CD14-positive monocyte (primary cell): ENCODE measurements around the gene FAXDC2. TPM values are rescaled to one million over a fixed set of nuclear protein-coding genes. Genes with fewer than 3 reads are reported as not detected.

Experiments used
- DNase-seq, 3 donors: peaks; one replicate each; pipeline ENCODE4 v3.0.0-alpha.2; 2011 to 2022
- H2AFZ ChIP-seq: 2 replicates; pipeline ENCODE4 v1.6.0; 2012; ENCODE audit warnings: mild to moderate bottlenecking, low read depth, low read length, inconsistent platforms; ENCODE audit not compliant: insufficient read depth, poor library complexity, severe bottlenecking
- H3K27ac ChIP-seq, 2 donors: 1 replicate in 1 of 2; 2 replicates in 1 of 2; pipeline ENCODE4 v1.5.1; 2012 to 2013; ENCODE audit warnings: low read length in 2 of 2, control low read depth in 1 of 2, inconsistent platforms in 1 of 2, low read depth in 1 of 2, mild to moderate bottlenecking in 1 of 2
- H3K27me3 ChIP-seq, 2 donors: one replicate each; pipeline versions ENCODE4 v1.6.0 to v1.6.1; 2011 to 2013; ENCODE audit warnings: low read length in 2 of 2; ENCODE audit not compliant: control insufficient read depth in 2 of 2, insufficient read depth in 2 of 2
- H3K36me3 ChIP-seq, 2 donors: replicated peaks in 1 of 2; 1 replicate in 1 of 2; 2 replicates in 1 of 2; pipeline versions ENCODE4 v1.5.1 to v1.6.1; 2012 to 2013; ENCODE audit warnings: low read length in 2 of 2, control low read depth in 1 of 2, inconsistent platforms in 1 of 2, mild to moderate bottlenecking in 1 of 2; ENCODE audit not compliant: insufficient read depth in 2 of 2, control insufficient read depth in 1 of 2
- H3K4me1 ChIP-seq, 2 donors: 1 replicate in 1 of 2; 2 replicates in 1 of 2; pipeline versions ENCODE4 v1.5.1 to v1.6.1; 2012 to 2013; ENCODE audit warnings: low read length in 2 of 2, control low read depth in 1 of 2, inconsistent platforms in 1 of 2, mild to moderate bottlenecking in 1 of 2, moderate library complexity in 1 of 2; ENCODE audit not compliant: insufficient read depth in 2 of 2, control insufficient read depth in 1 of 2
- H3K4me2 ChIP-seq: replicated peaks from 2 replicates; pipeline ENCODE3; 2012; ENCODE audit warnings: low read length, moderate library complexity, mild to moderate bottlenecking; ENCODE audit not compliant: poor library complexity, severe bottlenecking; ENCODE audit errors: extremely low read depth
- H3K4me3 ChIP-seq, 3 experiments: fragments of 200-600 bp in 1 of 3; sonication (generic) in 1 of 3; replicated peaks in 1 of 3; 1 replicate in 2 of 3; 2 replicates in 1 of 3; pipeline ENCODE4 v1.5.1; 2011 to 2013; ENCODE audit warnings: low read length in 3 of 3, mild to moderate bottlenecking in 3 of 3, control low read depth in 2 of 3, low read depth in 2 of 3, inconsistent platforms in 1 of 3, moderate library complexity in 1 of 3
- H3K79me2 ChIP-seq: 2 replicates; pipeline ENCODE4 v1.6.0; 2012; ENCODE audit warnings: mild to moderate bottlenecking, control low read depth, inconsistent platforms, low read length, moderate library complexity; ENCODE audit not compliant: insufficient read depth
- H3K9ac ChIP-seq: 2 replicates; pipeline ENCODE4 v1.6.0; 2017; ENCODE audit warnings: low read length, mild to moderate bottlenecking; ENCODE audit not compliant: insufficient read depth, poor library complexity, severe bottlenecking
- H3K9me3 ChIP-seq, 2 donors: replicated peaks in 1 of 2; 1 replicate in 1 of 2; 2 replicates in 1 of 2; pipeline versions ENCODE4 v1.5.1 to v1.6.1; 2012 to 2013; ENCODE audit warnings: low read length in 2 of 2, control low read depth in 1 of 2; ENCODE audit not compliant: control insufficient read depth in 1 of 2, insufficient read depth in 1 of 2
- H4K20me1 ChIP-seq: 2 replicates; pipeline ENCODE4 v1.6.0; 2012; ENCODE audit warnings: mild to moderate bottlenecking, low read length, control low read depth, moderate library complexity; ENCODE audit not compliant: insufficient read depth
- H3K27ac Mint-ChIP-seq, 7 donors: one replicate each; pipeline ENCODE4 v1.8.0; 2020; ENCODE audit warnings: mild to moderate bottlenecking in 7 of 7, mixed read lengths in 7 of 7, moderate library complexity in 6 of 7, inconsistent platforms in 2 of 7
- H3K27me3 Mint-ChIP-seq, 3 donors: one replicate each; pipeline ENCODE4 v1.8.0; 2021 to 2022; ENCODE audit warnings: low read depth in 3 of 3, mild to moderate bottlenecking in 3 of 3, mixed read lengths in 3 of 3, moderate library complexity in 3 of 3, inconsistent platforms in 1 of 3
- H3K36me3 Mint-ChIP-seq, 2 donors: one replicate each; pipeline ENCODE4 v1.8.0; 2020; ENCODE audit warnings: mixed read lengths in 2 of 2, inconsistent platforms in 1 of 2, mild to moderate bottlenecking in 1 of 2
- H3K4me1 Mint-ChIP-seq: one replicate; pipeline ENCODE4 v1.8.0; 2020; ENCODE audit warnings: mild to moderate bottlenecking, mixed read lengths
- H3K4me3 Mint-ChIP-seq, 2 donors: one replicate each; pipeline ENCODE4 v1.8.0; 2020; ENCODE audit warnings: mild to moderate bottlenecking in 2 of 2, mixed read lengths in 2 of 2, moderate library complexity in 1 of 2
- H3K9me3 Mint-ChIP-seq, 7 donors: one replicate each; pipeline ENCODE4 v1.8.0; 2020 to 2022; ENCODE audit warnings: mixed read lengths in 7 of 7, mild to moderate bottlenecking in 6 of 7, moderate library complexity in 6 of 7, inconsistent platforms in 2 of 7
- WGBS: methylation state at CpG from one replicate; pipeline ENCODE4 v1.1.5; 2013; ENCODE audit warnings: missing lambda C conversion rate; ENCODE audit not compliant: insufficient coverage; 5-methylcytosine and 5-hydroxymethylcytosine counted together
- intact Hi-C, 2 donors: fragments of 100-400 bp; cut with micrococcal nuclease; formaldehyde crosslinking; loops; one replicate each; pipeline versions ENCODE4 v1.15.0 to v1.15.1; 2023
- polyA plus RNA-seq, 3 donors: library from polyadenylated mRNA; depleted of rRNA in 1 of 3; unstranded in 2 of 3; stranded (reverse) in 1 of 3; fragments of 300-500 nt in 2 of 3; fragments of >200 nt in 1 of 3; fragmentation: Illumina TruSeq in 2 of 3; gene quantifications; 1 replicate in 2 of 3; 2 replicates in 1 of 3; pipeline ENCODE4 v1.2.3, GENCODE V29; 2012 to 2021
- TF ChIP-seq, protein P1 (sequence below): fragments of 200-600 bp; IDR thresholded peaks from one replicate; pipeline ENCODE4 v1.8.0; 2022; ENCODE audit warnings: antibody characterized with exemption, mild to moderate bottlenecking

Gene FAXDC2
- polyA plus RNA-seq, 3 donors = 0.30 to 1.4 (median 0.60) TPM

DNA sequence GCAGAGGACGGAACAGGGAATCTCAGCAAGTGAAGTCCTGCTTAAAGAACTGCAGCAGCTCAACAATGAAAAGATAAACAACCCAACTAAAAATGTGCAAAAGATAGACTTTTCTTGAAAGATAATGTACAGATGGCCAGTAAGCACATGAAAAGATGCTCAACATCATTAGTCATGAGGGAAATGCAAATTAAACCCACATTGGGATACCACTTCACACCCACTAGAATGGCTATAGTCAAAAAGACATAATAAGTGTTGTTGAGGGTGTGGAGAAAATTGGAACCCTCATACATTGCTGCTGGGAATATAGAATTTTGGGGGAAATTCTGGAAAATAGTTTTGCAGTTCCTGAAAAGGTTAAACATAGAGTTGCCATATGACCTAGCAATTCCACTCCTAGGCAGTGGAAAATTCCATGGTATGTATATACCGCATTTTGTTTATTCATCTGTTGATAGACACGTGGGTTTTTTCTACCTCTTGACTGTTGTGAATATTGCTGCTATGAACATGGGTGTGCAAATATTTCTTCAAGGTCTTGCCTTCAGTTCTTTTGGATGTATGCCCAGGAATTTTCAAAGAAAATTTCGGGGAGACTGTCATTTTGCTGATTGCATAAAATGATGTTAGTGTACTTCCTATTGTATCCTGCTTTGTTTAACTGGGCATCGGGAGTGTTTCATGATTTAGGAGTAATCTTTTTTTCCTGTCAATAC lies 15.2 kb upstream of the FAXDC2 start:
- H3K9me3 ChIP-seq = no peaks in the 10 kb centered on the region
- H3K4me3 ChIP-seq = no peak overlapping the region
- H3K36me3 ChIP-seq = peaks cover 53 to 72% of the 10 kb centered on the region in 2 donors
- H3K27me3 ChIP-seq = no peaks in the 10 kb centered on the region
- peaks cover 100% of the 10 kb centered on the region for H4K20me1 ChIP-seq
- H3K27me3 Mint-ChIP-seq = no peaks in the 10 kb centered on the region
- no peak overlapping the region for H2AFZ ChIP-seq
- no peak overlapping the region for H3K9ac ChIP-seq
- H3K9me3 Mint-ChIP-seq = peaks cover 0 to 2% (median 0%) of the 10 kb centered on the region in 7 donors
- no peak overlapping the region for H3K4me2 ChIP-seq
- TF ChIP-seq, protein P1, sequence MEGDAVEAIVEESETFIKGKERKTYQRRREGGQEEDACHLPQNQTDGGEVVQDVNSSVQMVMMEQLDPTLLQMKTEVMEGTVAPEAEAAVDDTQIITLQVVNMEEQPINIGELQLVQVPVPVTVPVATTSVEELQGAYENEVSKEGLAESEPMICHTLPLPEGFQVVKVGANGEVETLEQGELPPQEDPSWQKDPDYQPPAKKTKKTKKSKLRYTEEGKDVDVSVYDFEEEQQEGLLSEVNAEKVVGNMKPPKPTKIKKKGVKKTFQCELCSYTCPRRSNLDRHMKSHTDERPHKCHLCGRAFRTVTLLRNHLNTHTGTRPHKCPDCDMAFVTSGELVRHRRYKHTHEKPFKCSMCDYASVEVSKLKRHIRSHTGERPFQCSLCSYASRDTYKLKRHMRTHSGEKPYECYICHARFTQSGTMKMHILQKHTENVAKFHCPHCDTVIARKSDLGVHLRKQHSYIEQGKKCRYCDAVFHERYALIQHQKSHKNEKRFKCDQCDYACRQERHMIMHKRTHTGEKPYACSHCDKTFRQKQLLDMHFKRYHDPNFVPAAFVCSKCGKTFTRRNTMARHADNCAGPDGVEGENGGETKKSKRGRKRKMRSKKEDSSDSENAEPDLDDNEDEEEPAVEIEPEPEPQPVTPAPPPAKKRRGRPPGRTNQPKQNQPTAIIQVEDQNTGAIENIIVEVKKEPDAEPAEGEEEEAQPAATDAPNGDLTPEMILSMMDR = no peak
- peaks cover 27 to 30% of the 10 kb centered on the region in 2 donors for H3K4me1 ChIP-seq
- peak overlapping the region in 1 of 2 donors; percentile 11 for H3K27ac ChIP-seq
- H3K79me2 ChIP-seq = peaks cover 87% of the 10 kb centered on the region
- WGBS = 75% methylated on average over 2 of the region's 5 CpGs
- no peak overlapping the region for H3K4me3 Mint-ChIP-seq
- intact Hi-C loops = loop anchor here in 1 of 2 donors (10.0 kb wide), 1 partner anchor 211 kb away; no protein-coding TSS in a partner anchor
- DNase-seq = no peak
- H3K4me1 Mint-ChIP-seq = peaks cover 29% of the 10 kb centered on the region
- no peak overlapping the region for H3K27ac Mint-ChIP-seq
- H3K36me3 Mint-ChIP-seq = peaks cover 43 to 75% of the 10 kb centered on the region in 2 donors

DNA sequence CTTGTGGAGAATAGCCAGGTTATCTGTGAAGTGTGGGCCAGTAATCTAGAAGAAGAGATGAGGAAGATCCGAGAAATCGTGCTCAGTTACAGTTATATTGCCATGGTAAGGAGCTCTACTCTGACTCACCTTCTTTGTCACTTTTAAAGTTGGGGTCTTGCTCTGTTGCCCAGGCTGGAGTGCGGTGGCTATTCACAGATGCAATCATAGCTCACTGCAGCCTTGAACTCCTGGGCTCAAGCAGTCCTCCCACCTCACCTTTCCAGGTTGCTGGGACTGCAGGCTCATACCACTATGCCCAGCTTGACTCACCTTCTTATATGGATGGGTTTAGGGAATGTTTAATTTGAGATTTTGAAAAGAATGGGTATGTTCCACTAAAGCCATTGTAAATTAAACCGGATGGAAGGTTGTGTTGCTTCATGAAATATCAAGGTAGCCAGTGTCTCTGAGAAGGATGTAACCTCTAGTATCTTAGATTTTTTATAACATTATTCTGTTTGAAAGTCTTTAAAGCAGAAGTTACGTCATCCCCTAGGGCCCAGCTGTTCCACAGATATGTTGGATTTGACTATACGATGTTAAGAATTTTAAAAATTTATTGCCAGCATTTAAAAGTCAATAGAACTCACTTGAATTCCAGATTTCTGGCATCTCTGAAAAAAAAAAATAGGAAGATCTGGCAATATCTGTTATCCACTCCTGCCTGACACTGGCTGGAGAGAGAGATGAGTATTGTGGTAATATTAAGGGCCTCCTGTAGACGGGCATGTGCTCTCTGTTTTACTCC lies 13.1 kb upstream of the FAXDC2 start:
- Histone ChIP-seq H3K27ac (peak overlapping the region in 1 of 2 donors; percentile 69), H3K4me2 (no peak overlapping the region), H2AFZ (no peak overlapping the region), H3K9me3 (no peaks in the 10 kb centered on the region), H3K4me3 (no peak overlapping the region), H4K20me1 (peaks cover 86% of the 10 kb centered on the region), H3K36me3 (peaks cover 38 to 55% of the 10 kb centered on the region in 2 donors), H3K27me3 (no peaks in the 10 kb centered on the region), H3K9ac (no peak overlapping the region), H3K4me1 (peaks cover 37 to 48% of the 10 kb centered on the region in 2 donors), H3K79me2 (peaks cover 91% of the 10 kb centered on the region)
- no peak for DNase-seq
- Mint-ChIP-seq H3K9me3 (peaks cover 0 to 2% (median 0%) of the 10 kb centered on the region in 7 donors), H3K36me3 (peaks cover 31 to 56% of the 10 kb centered on the region in 2 donors), H3K27ac (peak overlapping the region in 6 of 7 donors; percentile 10 to 72 (median 60)), H3K27me3 (no peaks in the 10 kb centered on the region), H3K4me3 (no peak overlapping the region), H3K4me1 (peaks cover 46% of the 10 kb centered on the region)
- no CpG with 5 or more reads among the region's 7 CpGs for WGBS
- intact Hi-C loops = loop anchor here in 1 of 2 donors (10.0 kb wide), 1 partner anchor 209 kb away; no protein-coding TSS in a partner anchor
- TF ChIP-seq, protein P1 = no peak
